NCI-H1048 (cell line): Measurements from ENCODE around the gene HDAC4.

Experiments used
- DNase-seq: peaks from one replicate; lab custom pipeline; 2025; lab: John Stamatoyannopoulos, UW

HDAC4 gene

DNA sequence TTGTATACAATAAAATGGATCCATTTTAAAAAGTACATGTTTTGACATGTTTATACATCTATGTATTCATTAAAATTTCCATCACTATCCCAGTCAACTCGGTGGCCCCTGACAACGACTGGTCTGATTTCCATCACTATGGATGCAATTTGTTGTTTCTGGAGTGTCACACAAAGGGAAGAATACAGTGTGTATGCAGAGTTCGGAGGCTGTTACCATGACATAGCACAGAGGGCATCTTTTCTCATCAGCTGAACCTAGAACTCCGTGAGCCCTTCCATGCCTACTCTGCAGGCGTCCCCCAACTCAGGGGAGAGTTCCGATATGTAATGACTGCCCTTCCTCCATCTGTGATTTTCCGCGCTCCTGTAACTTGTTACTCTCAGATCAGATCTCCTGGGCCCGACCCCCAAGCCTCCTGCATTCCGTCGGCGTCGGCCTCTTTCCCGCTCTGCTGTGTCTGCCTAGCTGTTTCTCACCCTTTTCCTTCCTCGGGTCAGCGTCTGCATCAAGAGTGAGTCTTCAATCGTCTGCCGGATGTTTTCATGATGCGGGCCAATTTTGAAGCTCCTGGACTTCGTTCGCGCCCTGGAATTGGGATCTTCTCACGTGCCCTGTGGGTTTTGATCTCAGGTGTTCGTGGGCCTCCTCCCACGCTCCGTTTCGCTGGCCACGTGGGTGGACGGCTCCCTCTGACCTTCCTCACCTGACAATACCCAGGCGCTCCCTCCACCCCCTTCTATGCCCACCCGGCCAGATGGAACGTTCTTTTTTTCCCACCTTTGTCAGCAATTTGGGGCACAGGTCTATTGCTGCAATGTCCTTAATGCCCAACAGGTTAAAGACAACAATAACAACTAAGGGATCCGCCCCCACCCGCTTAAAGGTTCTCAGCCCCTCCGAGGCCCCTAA is 391.9 kb downstream of the HDAC4 start:
- DNase-seq = no peak

DNA sequence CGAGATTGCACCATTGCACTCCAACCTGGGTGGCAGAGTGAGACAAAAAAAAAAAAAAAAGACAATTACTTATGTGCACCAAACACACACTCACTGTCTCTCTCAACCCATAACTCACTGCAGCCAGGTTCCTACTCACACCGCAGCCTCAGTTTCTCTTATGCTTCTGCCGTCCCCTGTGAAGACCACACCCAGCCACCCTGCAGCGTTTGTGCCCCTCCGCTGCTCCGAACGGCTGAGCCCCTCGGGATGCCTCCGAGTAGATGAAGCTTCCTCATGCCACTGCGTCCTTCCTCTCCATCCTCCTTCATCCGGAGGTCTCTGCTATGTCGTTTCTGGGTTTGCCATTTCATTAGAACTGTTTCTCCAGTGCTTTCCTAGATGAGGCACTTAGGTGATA is 392.8 kb downstream of the HDAC4 start:
- no peak for DNase-seq

DNA sequence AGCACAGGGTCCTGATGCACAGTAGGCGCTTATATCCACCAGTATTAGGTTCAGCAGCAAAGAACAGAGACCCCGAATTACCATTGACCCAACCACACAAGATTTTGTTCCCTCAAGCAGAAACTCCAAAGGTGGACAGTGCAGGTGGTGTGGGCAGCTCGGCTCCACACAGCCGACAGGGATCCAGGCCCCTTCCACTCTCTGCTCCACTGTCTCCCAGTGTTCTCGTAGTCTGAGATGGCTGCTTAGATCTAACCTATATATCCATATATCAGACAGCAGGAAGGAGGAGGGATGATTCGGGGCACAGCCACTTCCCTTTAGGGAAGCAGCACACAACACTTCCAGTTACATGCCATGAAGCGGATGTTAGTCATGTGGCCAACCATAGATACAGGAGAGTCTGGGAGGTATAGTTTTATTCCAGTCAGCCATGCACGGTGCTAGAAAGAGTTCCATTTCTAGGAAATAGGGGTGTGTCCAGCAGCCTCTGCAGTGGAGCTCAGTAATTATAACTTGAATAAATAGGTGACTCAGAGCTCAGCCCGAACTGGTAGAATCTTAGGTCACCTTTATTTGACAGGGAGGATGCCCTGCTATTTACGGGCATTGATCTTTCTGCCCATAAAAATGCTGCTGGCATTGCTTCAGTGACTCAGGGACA is 394.1 kb downstream of the HDAC4 start:
- DNase-seq = no peak

DNA sequence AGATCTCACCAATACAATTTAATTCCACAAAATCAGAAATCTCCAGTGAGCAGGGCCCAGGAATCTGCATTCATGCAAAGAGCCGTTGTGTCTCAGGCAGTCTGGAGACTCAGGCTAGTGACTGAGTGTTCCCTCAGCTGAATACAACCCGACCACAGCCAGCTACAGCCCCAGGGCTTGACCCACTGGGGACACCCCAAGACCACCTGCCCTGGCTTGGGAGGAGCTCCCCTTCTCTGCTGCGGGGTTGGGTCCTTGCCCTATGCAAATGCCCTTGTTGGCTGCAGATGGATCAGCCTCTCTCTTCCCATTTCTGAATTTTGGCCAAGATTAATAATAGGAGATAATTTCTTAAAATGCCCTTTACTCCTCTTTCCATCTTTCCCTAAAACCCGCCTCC is 395.2 kb downstream of the HDAC4 start:
- DNase-seq = no peak

DNA sequence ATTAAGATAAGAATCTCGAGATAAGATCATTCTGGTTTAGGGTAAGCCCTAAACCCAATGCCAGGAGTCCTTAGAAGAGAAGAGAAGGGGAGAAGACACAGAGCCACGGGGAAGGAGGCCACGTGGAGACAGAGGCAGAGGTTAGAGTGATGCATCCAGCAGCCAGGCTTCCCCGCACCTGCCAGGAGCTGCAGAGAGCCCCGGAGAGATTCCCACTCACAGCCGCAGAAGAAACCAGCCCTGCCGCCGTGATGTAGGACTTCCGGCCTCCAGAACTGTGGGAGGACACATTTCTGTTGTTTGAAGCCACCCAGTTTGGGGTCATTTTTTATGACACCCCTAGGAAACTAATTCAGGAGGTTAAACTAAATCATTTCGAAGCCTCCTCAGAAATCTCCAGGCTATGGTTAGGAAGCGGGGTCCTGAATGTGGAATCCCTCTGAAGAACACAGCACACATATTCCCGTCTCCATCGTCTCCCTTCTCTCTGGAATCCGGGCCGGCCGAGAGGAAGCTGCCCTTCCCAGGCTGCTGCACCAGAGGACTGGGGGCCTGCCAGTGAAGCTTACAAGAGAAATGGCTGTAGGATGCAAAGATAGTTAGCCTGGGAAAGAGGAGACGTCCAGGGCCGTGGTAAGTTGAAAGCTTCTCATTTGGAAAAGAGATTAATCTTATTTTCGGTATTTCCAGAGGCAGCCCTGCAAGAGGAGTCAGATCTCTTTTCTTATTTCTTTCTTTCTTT is 396.4 kb downstream of the HDAC4 start:
- no peak for DNase-seq

DNA sequence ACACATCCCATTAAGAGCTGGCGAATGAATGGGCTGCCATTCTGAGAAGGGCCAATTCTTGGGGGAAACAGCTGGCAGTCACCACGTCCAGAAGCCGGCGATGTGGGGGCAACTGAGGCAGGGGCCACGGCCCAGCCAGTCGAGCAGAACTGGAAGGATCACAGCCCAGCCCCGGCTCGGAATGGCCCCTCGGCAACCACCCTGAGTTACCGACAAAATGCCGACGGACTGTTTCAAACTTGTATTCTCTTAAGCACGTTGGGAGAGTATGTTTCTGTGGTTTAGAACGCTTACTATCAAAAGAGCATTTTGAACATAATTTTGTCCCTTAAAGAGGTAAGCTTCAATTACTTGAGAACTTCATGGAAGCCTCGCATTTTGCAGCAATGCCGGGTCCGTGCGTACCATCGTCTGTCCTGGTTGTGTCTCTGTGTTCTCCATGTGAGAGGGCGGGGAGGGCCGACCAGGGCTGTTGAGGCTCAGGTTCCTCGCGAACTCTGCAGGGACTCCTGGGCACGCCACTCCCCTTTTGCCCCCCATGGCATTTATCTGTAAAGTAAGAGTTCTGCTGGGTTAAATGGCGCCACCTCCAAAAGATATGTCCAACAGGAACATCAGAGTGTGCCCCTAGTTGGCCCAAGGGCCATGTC is 397.1 kb downstream of the HDAC4 start:
- no peak for DNase-seq

DNA sequence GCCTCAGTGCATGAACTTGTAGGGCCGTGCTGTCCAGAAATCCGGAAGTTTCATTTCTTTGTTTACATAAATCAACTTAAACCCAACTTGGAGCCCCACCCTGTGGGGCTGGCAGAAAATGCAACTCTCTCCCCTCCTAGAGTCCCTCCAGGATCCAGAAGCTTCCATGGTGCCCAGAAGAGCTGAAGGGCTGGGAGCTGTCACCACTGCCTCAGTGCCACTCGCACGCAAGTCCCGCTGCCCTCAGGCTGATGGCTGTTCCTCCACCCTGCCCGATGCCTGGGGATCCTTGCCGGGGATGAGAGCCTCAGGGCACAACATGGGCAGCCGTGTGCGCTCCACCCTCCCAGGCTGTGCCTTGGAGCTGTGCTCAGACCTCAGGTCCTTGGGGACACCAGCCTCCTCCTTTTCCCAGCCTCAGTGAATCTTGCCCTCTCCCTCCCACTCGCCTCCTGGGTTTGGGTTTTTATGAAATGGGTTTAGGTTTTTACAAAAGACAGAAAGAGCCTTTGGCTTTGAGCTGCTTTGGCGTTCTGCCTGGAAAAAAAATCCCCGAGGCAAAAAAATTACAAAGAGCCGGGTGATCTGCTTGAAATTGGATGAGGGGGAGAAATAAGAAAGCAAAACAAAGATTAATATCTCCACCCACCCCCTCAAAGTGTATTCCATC is 397.7 kb downstream of the HDAC4 start:
- no peak for DNase-seq

DNA sequence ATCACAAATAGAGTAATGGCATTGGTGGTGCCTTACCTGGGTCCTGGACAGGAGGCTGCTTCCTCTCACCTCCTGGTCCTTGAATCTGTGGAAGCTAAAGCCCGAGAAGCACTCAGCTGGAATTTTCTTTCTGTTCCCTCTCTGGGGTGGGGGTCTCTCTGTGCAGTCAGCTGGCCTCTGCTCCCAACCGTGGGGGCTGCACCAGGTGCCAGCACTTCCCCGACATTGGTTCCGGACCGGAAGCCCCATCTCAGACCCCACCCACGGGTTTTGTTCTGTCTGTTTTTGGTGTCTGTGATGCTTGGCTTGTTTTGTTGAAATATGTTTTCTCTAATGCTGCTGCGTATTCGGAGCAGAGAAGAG is 398.2 kb downstream of the HDAC4 start:
- DNase-seq = no peak

DNA sequence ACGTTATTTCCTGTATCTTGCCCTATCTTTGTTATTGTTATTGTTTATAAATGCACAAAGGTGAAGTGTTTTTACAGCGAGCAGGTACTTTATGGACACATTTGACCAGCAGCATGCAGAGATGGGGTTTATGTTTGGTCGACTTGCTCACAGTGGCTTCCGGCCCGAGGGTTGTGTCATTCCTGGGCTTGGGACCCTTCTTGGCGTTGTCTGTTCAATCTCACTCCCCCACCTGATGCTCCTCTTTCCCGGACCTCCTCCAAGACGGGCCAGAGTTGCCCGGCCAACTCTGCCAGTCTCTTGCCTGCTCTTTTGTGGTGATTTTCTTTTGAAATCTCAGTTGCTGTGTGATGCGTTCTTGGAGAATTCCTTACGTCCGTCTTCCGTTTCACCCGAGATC is 399.0 kb downstream of the HDAC4 start:
- DNase-seq = no peak

DNA sequence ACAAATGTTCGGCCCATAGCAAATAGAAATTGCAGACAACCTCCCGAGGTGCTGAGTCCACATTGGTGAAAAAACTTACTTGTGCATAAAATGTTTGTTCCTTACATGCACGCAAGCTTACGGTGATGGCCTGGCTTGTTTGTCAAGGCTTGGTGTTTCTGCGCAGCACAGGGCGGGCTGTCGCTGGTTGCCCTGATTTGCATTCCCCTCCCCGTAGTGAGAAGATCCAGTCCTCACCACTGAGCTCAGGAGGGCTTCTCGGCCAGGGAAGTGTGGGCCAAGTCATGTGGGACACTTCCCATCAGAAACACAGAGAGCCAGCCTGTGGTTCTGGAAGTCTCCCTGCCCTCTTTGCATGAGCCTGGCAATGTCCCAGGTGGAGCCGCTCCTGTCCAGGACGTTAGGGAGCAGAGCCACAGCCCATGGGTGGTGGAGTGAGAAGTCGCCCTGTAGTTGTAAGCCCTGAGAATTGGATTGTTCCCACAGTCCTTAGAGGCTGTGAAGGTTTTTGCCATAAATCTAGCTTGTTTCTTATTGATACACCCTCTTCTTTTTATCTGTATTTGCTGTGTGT is 400.2 kb downstream of the HDAC4 start:
- no peak for DNase-seq

DNA sequence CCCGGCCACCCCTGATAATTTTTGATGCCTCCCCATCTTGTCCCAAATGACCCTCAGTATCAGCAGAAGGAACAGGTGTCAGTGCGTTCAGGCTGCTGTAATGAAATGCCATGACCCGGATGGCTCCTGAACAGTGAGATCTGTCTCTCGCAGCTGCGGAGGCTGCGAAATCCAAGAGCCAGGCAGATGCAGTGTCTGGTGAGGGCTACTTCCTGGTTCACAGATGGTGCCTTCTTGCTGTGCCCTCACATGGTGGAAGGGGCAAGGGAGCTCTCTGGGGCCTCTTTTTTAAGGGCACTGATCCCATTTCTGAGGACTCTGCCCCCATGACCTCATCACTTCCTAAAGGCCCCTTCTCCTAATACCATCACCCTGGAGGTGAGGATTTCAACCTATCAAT is 400.7 kb downstream of the HDAC4 start:
- no peak for DNase-seq

DNA sequence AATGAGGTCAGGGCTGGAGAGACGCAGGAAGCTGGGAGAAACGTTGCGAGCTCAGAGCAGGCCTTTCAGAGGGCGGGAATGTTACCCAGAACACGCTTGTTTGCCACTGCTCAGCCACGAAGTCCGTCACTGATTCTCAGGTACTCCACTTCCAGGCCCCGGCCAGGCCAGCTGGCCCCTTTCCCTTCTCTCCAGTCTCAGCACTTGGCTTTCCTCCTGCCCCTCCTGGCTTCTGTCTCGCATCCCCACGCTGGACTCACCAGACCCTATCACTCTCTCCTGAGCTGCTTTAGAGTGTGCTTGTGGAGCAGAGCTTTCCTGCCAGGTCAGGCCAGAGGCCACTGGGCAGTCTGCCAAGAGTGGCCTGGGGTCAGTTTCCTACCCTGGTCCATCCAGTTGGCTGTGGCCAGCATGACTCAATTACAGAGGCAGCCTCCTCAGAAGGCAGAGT is 401.5 kb downstream of the HDAC4 start:
- DNase-seq = no peak

DNA sequence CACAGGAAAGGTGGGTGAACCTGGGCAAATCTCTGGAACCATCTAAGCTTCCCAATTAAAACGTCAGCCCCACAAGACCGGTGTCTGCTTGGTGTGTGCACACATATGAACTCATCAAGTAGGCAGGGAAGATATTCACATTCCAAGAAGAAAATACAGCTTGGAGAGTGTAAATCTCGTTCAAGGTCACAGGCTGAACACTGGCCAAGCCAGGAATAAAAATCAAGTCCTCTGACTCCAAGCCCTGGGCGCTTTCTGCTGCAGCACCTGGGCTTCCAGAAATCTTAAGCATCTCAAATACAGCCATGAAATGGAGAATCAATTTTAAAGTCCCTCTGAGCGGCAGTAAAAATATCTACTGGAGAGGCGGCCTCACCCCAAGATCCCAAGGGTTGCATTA is 402.0 kb downstream of the HDAC4 start:
- DNase-seq = no peak
